ENCODE results near the gene ZNF385B. TPM values are rescaled to one million over a fixed set of nuclear protein-coding genes. Genes with fewer than 3 reads are reported as not detected.

The ZNF385B gene
- total RNA-seq, 1 donor from 2014 or later: 35.8 TPM

DNA sequence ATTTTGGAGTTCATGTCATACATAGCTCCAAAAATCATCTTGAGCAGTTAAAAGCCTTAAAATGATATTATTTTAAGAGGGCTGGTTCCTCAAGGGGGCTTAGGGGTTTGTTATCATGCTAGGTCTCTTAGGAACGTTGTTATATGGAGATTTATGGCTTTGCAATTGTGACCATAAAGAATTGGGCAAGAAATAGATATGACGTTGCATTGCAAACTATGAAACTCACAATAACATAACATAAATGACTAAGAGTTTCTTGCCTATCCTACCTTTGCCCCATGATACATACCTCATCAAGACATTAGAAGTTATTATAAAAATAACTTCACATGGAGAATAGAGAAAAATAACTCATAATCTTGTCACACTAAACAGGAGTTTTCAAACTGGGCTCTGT, 390.4 kb downstream of the ZNF385B start:
- no peak overlapping the region for H3K4me2 ChIP-seq

DNA sequence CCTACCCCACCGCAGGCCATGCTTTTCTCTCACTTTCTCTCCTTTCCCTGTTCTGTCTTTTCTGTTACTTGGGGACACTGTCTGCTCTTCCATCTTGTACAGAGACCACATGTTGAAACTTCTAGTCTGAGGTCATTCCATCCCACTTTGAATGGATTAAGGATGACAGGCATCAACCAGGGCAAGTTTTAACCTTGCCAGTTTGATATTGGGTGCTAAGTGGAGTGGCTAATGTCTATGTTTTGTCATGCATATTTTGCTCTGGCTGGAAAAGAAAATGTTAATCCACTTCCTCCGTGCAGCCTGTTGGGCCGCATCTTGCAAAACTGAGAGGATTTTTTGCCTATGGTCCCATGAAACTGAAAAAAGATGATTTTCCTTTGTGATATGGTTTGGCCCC, 391.3 kb downstream of the ZNF385B start:
- Mint-ChIP-seq H3K4me1 (no peaks in the 10 kb centered on the region), H3K27me3 (ENCODE audit: insufficient read depth, low read depth) (no peaks in the 10 kb centered on the region), H3K36me3 (no peaks in the 10 kb centered on the region), H3K4me3 (no peak overlapping the region), H3K27ac (no peak overlapping the region), H3K9me3 (no peaks in the 10 kb centered on the region)
- DNase-seq (ENCODE audit: low spot score): no peak
- TF ChIP-seq CTCF (IDR thresholded peaks at IDR 0.05) (no peak), EZH2phosphoT487 (IDR thresholded peaks at IDR 0.05) (no peak), EZH2 (IDR thresholded peaks at IDR 0.05) (no peak)
- H3K9me3 ChIP-seq (ENCODE audit: low read depth): no peaks in the 10 kb centered on the region
- H3K27me3 ChIP-seq: no peaks in the 10 kb centered on the region
- H3K36me3 ChIP-seq: no peaks in the 10 kb centered on the region
- H3K4me1 ChIP-seq: no peaks in the 10 kb centered on the region
- no peak overlapping the region for H2AFZ ChIP-seq (replicated peaks)
- H3K9ac ChIP-seq: no peak overlapping the region
- no peaks in the 10 kb centered on the region for H4K20me1 ChIP-seq (ENCODE audit: low read depth)
- H3K27ac ChIP-seq: no peak overlapping the region
- no peaks in the 10 kb centered on the region for H3F3A ChIP-seq (ENCODE audit: low read depth)
- H3K79me2 ChIP-seq (ENCODE audit: low read depth): no peaks in the 10 kb centered on the region
- H3K4me2 ChIP-seq: no peak overlapping the region
- no peak overlapping the region for H3K4me3 ChIP-seq

More for the DNA sequence above, 390.4 kb downstream of the ZNF385B start:
- Histone ChIP-seq H3K4me1 (no peaks in the 10 kb centered on the region), H3K27ac (no peak overlapping the region), H2AFZ (replicated peaks) (no peak overlapping the region), H3K27me3 (no peaks in the 10 kb centered on the region), H3K4me3 (no peak overlapping the region), H3K79me2 (ENCODE audit: low read depth) (no peaks in the 10 kb centered on the region), H3K9ac (no peak overlapping the region), H4K20me1 (ENCODE audit: low read depth) (no peaks in the 10 kb centered on the region), H3F3A (ENCODE audit: low read depth) (no peaks in the 10 kb centered on the region), H3K36me3 (no peaks in the 10 kb centered on the region), H3K9me3 (ENCODE audit: low read depth) (no peaks in the 10 kb centered on the region)
- Mint-ChIP-seq H3K9me3 (no peaks in the 10 kb centered on the region), H3K4me1 (no peaks in the 10 kb centered on the region), H3K27ac (no peak overlapping the region), H3K36me3 (no peaks in the 10 kb centered on the region), H3K27me3 (ENCODE audit: insufficient read depth, low read depth) (no peaks in the 10 kb centered on the region), H3K4me3 (no peak overlapping the region)
- TF ChIP-seq CTCF (IDR thresholded peaks at IDR 0.05): no peak
- TF ChIP-seq EZH2phosphoT487 (IDR thresholded peaks at IDR 0.05): no peak
- TF ChIP-seq EZH2 (IDR thresholded peaks at IDR 0.05): no peak
- no peak for DNase-seq (ENCODE audit: low spot score)

GRCh38 chr2:179467960-179468359, 393.5 kb downstream of the ZNF385B start:
- H3K4me3 ChIP-seq: no peak overlapping the region
- DNase-seq (ENCODE audit: low spot score): no peak
- H3K79me2 ChIP-seq (ENCODE audit: low read depth): no peaks in the 10 kb centered on the region
- no peaks in the 10 kb centered on the region for H3K27me3 Mint-ChIP-seq (ENCODE audit: insufficient read depth, low read depth)
- TF ChIP-seq CTCF (IDR thresholded peaks at IDR 0.05): no peak
- no peak for TF ChIP-seq EZH2 (IDR thresholded peaks at IDR 0.05)
- TF ChIP-seq EZH2phosphoT487 (IDR thresholded peaks at IDR 0.05): no peak
- no peak overlapping the region for H2AFZ ChIP-seq (replicated peaks)
- H3K27me3 ChIP-seq: no peaks in the 10 kb centered on the region
- no peak overlapping the region for H3K27ac Mint-ChIP-seq
- H3F3A ChIP-seq (ENCODE audit: low read depth): no peaks in the 10 kb centered on the region
- no peaks in the 10 kb centered on the region for H3K36me3 Mint-ChIP-seq
- no peak overlapping the region for H3K4me3 Mint-ChIP-seq
- no peaks in the 10 kb centered on the region for H3K4me1 ChIP-seq
- no peaks in the 10 kb centered on the region for H3K4me1 Mint-ChIP-seq
- no peaks in the 10 kb centered on the region for H3K9me3 ChIP-seq (ENCODE audit: low read depth)
- no peaks in the 10 kb centered on the region for H4K20me1 ChIP-seq (ENCODE audit: low read depth)
- H3K36me3 ChIP-seq: no peaks in the 10 kb centered on the region
- H3K27ac ChIP-seq: no peak overlapping the region
- no peak overlapping the region for H3K9ac ChIP-seq
- no peak overlapping the region for H3K4me2 ChIP-seq
- no peaks in the 10 kb centered on the region for H3K9me3 Mint-ChIP-seq

All from neural progenitor cell (in vitro differentiated cells).